Neural progenitor cell (in vitro differentiated cells): Measurements from ENCODE around the gene RET. TPM values are rescaled to one million over a fixed set of nuclear protein-coding genes. Genes with fewer than 3 reads are reported as not detected.

Experiments
- DNase-seq: peaks from one replicate; pipeline ENCODE4 v3.0.0-alpha.2; 2016; ENCODE audit warnings: low spot score
- H2AFZ ChIP-seq: fragments of 200-600 bp; sonication (generic); replicated peaks from 2 replicates; pipeline ENCODE4 v1.6.1; 2016; ENCODE audit warnings: antibody characterized with exemption
- H3F3A ChIP-seq: fragments of 200-600 bp; sonication (generic); 2 replicates; pipeline ENCODE4 v1.6.1; 2016; ENCODE audit warnings: antibody characterized with exemption, low read depth
- H3K27ac ChIP-seq: fragments of 200-600 bp; sonication (generic); 2 replicates; pipeline ENCODE4 v1.5.1; 2016; ENCODE audit warnings: mild to moderate bottlenecking
- H3K27me3 ChIP-seq: fragments of 200-600 bp; sonication (generic); 2 replicates; pipeline ENCODE4 v1.6.1; 2016; ENCODE audit warnings: mild to moderate bottlenecking, moderate library complexity
- H3K36me3 ChIP-seq: fragments of 200-600 bp; sonication (generic); 2 replicates; pipeline ENCODE4 v1.5.1; 2016
- H3K4me1 ChIP-seq: fragments of 200-600 bp; sonication (generic); 2 replicates; pipeline ENCODE4 v1.6.1; 2016; ENCODE audit warnings: mixed run types
- H3K4me2 ChIP-seq: fragments of 200-600 bp; sonication (generic); 2 replicates; pipeline ENCODE4 v1.6.1; 2016
- H3K4me3 ChIP-seq: fragments of 200-600 bp; sonication (generic); 2 replicates; pipeline ENCODE4 v1.5.1; 2016
- H3K79me2 ChIP-seq: fragments of 200-600 bp; sonication (generic); 2 replicates; pipeline ENCODE4 v1.6.1; 2016; ENCODE audit warnings: low read depth
- H3K9ac ChIP-seq: fragments of 200-600 bp; sonication (generic); 2 replicates; pipeline ENCODE4 v1.6.1; 2016
- H3K9me3 ChIP-seq: fragments of 200-600 bp; sonication (generic); 2 replicates; pipeline ENCODE4 v1.5.1; 2016; ENCODE audit warnings: low read depth
- H4K20me1 ChIP-seq: fragments of 200-600 bp; sonication (generic); 2 replicates; pipeline ENCODE4 v1.6.1; 2016; ENCODE audit warnings: low read depth
- H3K27ac Mint-ChIP-seq: 3 replicates; pipeline ENCODE4 v1.8.0; 2021; ENCODE audit warnings: mixed read lengths
- H3K27me3 Mint-ChIP-seq: 2 replicates; pipeline ENCODE4 v1.8.0; 2022; ENCODE audit warnings: low read depth, mild to moderate bottlenecking, inconsistent platforms, moderate library complexity, mixed read lengths; ENCODE audit not compliant: insufficient read depth
- H3K36me3 Mint-ChIP-seq: 3 replicates; pipeline ENCODE4 v1.8.0; 2021; ENCODE audit warnings: mixed read lengths
- H3K4me1 Mint-ChIP-seq: 3 replicates; pipeline ENCODE4 v1.8.0; 2021; ENCODE audit warnings: mixed read lengths
- H3K4me3 Mint-ChIP-seq: 3 replicates; pipeline ENCODE4 v1.8.0; 2021; ENCODE audit warnings: mild to moderate bottlenecking, moderate library complexity, mixed read lengths
- H3K9me3 Mint-ChIP-seq: 3 replicates; pipeline ENCODE4 v1.8.0; 2020; ENCODE audit warnings: mixed read lengths
- EZH2 ChIP-seq: fragments of 200-600 bp; sonication (generic); IDR thresholded peaks from 2 replicates; pipeline ENCODE4 v1.6.1; 2017; ENCODE audit warnings: antibody characterized with exemption, mild to moderate bottlenecking, moderate library complexity
- EZH2phosphoT487 ChIP-seq: fragments of 200-600 bp; sonication (generic); IDR thresholded peaks from 2 replicates; pipeline ENCODE4 v1.6.1; 2017; ENCODE audit warnings: antibody characterized with exemption
- total RNA-seq: library from RNA; depleted of rRNA; stranded (reverse); fragments of >200 nt; gene quantifications from 2 replicates; pipeline ENCODE4 v1.2.3, GENCODE V29; 2015; ENCODE audit warnings: low replicate concordance
- TF ChIP-seq, protein P1 (sequence below): fragments of 200-600 bp; sonication (generic); IDR thresholded peaks from 2 replicates; pipeline ENCODE4 v1.5.1; 2017; ENCODE audit warnings: antibody characterized with exemption, mild to moderate bottlenecking

RET gene
- total RNA-seq, 1 donor from 2014 or later, result 1.4 TPM

DNA sequence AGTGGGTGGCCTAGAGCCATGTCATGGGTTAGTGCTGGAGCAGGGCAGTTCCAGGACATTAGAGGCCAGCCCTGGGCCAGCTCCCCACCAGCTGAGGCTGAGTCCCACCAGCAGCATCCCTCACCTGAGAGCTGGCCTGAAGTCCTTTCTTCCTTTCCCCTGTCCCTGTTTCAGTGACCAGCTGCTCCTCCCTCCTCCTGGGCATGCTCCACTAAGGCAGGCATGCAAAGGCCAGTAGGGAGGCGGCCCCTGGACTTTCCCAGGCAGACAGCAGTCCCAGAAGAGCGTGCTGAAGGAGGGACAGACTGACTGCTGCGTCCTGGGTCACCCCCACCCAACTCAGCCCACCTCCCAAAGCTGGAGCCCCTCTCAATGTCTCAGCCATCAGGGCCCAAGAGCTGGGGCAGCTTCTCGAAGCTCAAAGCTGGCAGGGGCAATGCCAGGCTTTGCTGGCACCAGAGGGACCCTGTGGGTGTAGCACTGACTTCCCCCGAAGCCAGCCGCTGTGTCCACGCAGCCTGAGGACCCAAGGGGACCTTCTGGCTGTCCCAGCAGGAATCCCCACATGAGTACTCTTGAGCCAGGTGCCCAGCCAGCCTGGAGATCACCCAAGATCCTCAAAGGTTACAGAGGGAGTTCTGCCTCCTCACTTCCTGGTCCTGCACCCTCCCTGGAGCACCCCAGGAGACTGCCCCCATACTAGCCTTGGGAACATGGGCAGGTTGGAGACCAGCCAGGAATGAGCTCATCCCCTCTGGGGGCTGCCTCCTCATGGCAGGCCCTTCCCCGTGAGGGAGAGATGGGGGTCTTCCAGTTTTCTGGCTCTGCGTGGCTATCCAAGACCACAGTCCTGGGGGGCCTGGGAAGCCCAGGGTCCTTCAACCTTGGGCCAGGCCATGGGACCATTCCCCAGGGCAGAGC, 35.2 kb upstream of the RET start:
- H3K27me3 Mint-ChIP-seq, result peaks cover 3% of the 10 kb centered on the region
- H3K4me1 Mint-ChIP-seq, result peaks cover 11% of the 10 kb centered on the region
- no peak overlapping the region for H3K27ac Mint-ChIP-seq
- no peaks in the 10 kb centered on the region for H3K27me3 ChIP-seq
- H3K9ac ChIP-seq, result no peak overlapping the region
- H4K20me1 ChIP-seq, result no peaks in the 10 kb centered on the region
- H3K36me3 Mint-ChIP-seq, result no peaks in the 10 kb centered on the region
- H3K9me3 ChIP-seq, result no peaks in the 10 kb centered on the region
- no peak overlapping the region for H2AFZ ChIP-seq
- no peak overlapping the region for H3K27ac ChIP-seq
- no peak overlapping the region for H3K4me2 ChIP-seq
- no peaks in the 10 kb centered on the region for H3F3A ChIP-seq
- no peak overlapping the region for H3K4me3 Mint-ChIP-seq
- DNase-seq, result no peak
- TF ChIP-seq, protein P1, sequence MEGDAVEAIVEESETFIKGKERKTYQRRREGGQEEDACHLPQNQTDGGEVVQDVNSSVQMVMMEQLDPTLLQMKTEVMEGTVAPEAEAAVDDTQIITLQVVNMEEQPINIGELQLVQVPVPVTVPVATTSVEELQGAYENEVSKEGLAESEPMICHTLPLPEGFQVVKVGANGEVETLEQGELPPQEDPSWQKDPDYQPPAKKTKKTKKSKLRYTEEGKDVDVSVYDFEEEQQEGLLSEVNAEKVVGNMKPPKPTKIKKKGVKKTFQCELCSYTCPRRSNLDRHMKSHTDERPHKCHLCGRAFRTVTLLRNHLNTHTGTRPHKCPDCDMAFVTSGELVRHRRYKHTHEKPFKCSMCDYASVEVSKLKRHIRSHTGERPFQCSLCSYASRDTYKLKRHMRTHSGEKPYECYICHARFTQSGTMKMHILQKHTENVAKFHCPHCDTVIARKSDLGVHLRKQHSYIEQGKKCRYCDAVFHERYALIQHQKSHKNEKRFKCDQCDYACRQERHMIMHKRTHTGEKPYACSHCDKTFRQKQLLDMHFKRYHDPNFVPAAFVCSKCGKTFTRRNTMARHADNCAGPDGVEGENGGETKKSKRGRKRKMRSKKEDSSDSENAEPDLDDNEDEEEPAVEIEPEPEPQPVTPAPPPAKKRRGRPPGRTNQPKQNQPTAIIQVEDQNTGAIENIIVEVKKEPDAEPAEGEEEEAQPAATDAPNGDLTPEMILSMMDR, result no peak
- TF ChIP-seq EZH2phosphoT487 (no peak), EZH2 (no peak)
- H3K36me3 ChIP-seq, result no peaks in the 10 kb centered on the region
- H3K79me2 ChIP-seq, result no peaks in the 10 kb centered on the region
- no peak overlapping the region for H3K4me3 ChIP-seq
- H3K9me3 Mint-ChIP-seq, result no peaks in the 10 kb centered on the region
- peaks cover 11% of the 10 kb centered on the region for H3K4me1 ChIP-seq

DNA sequence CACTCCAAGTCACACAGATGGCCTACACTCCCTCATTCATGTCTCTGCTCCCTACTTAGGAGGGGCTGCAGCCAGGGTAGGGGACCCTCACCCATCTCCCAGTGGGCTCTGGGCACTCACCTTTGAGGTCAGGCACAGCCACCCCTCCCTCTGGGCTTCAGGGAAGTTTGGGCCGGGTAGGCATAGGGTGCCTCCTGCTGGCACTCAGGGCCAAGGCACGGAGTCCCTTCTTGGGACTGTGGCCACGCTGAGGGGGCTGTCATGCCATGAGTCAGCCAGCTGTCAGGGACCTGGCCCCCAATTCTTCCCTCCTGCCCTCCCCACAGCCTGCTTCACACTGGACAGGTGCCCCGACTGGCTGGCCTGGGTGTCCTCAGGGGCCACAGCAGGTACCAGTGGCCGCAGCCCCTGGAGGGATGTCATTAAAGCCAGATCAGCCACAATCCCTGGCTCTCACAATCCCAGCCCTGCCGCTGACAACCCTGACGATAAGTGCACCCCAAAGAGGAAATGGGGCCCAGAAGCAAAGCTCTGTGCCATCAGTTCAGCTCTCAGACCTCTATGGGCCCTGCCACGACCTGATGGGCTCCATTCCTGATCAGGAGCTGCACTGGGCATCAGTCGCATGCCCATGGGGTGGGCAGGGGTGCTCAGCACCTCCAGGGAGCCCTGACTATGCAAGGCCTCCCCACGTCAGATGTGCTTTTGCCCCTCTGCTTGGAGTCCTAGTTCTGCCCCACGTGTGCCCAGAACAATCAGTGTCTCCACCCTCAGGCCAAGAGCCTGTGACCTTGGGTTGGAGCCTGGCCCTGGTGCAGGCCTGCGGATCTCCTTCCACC, 34.1 kb upstream of the RET start:
- DNase-seq, result no peak
- Histone ChIP-seq H3K4me2 (no peak overlapping the region), H3K4me3 (no peak overlapping the region), H2AFZ (no peak overlapping the region), H3K9ac (no peak overlapping the region), H3K36me3 (no peaks in the 10 kb centered on the region), H3K79me2 (no peaks in the 10 kb centered on the region), H3F3A (no peaks in the 10 kb centered on the region), H3K27ac (no peak overlapping the region), H3K4me1 (peaks cover 11% of the 10 kb centered on the region), H4K20me1 (no peaks in the 10 kb centered on the region), H3K27me3 (no peaks in the 10 kb centered on the region), H3K9me3 (no peaks in the 10 kb centered on the region)
- Mint-ChIP-seq H3K27me3 (peaks cover 7% of the 10 kb centered on the region), H3K9me3 (no peaks in the 10 kb centered on the region), H3K4me3 (no peak overlapping the region), H3K27ac (no peak overlapping the region), H3K4me1 (peaks cover 11% of the 10 kb centered on the region), H3K36me3 (no peaks in the 10 kb centered on the region)
- TF ChIP-seq, protein P1, result peak; percentile 16
- TF ChIP-seq EZH2phosphoT487, result no peak

DNA sequence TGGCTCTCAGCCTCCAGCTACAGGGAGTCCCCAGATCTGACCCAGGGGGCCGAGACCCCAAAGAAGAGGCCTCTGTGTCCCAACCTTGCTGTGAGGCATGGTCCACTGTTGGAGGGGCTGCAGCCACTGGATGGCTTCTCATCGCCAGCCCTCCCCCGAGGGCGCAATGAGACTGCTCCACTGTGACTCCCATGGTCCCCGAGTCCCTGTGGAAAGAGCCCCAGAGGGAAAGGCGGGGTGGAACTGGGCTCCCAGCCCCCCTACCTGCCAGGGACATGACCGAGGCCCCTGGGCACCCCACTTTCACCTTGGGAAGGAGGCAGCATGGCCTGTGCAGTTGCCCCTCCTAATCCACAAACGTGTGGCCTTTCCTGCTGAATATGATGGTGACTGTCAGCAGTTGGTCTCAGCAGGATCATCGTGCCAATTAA, 33.5 kb upstream of the RET start:
- peaks cover 11% of the 10 kb centered on the region for H3K4me1 ChIP-seq
- H3K36me3 Mint-ChIP-seq, result no peaks in the 10 kb centered on the region
- no peaks in the 10 kb centered on the region for H4K20me1 ChIP-seq
- no peaks in the 10 kb centered on the region for H3F3A ChIP-seq
- no peaks in the 10 kb centered on the region for H3K9me3 Mint-ChIP-seq
- H3K4me2 ChIP-seq, result no peak overlapping the region
- H3K27ac Mint-ChIP-seq, result no peak overlapping the region
- H3K9me3 ChIP-seq, result no peaks in the 10 kb centered on the region
- no peak overlapping the region for H3K27ac ChIP-seq
- no peaks in the 10 kb centered on the region for H3K27me3 ChIP-seq
- TF ChIP-seq EZH2, result no peak
- TF ChIP-seq, protein P1, result no peak
- TF ChIP-seq EZH2phosphoT487, result no peak
- H3K4me3 ChIP-seq, result no peak overlapping the region
- H3K4me1 Mint-ChIP-seq, result peaks cover 11% of the 10 kb centered on the region
- peaks cover 7% of the 10 kb centered on the region for H3K27me3 Mint-ChIP-seq
- no peak overlapping the region for H3K9ac ChIP-seq
- H3K4me3 Mint-ChIP-seq, result no peak overlapping the region
- H3K36me3 ChIP-seq, result no peaks in the 10 kb centered on the region
- no peaks in the 10 kb centered on the region for H3K79me2 ChIP-seq
- H2AFZ ChIP-seq, result no peak overlapping the region
- DNase-seq, result no peak
